Peyer's patch (tissue), 4 donors: Measurements from ENCODE around the gene TMEFF1. TPM values are rescaled to one million over a fixed set of nuclear protein-coding genes. Genes with fewer than 3 reads are reported as not detected.
A peak's percentile ranks its signal among the peaks of the same experiment; 100 is the strongest.
"Not testable (repeated sequence)": the region's sequence is repeated elsewhere in the genome, so short reads cannot be mapped to it uniquely, and the experiment has no call there.

Source experiments
- DNase-seq, 3 donors: peaks; one replicate each; pipeline ENCODE4 v3.0.0-alpha.2; 2017 to 2019
- H3K27ac ChIP-seq, 4 donors: fragments of 200-600 bp; sonication (generic); one replicate each; pipeline ENCODE4 v1.5.1; 2016 to 2019
- H3K27me3 ChIP-seq, 2 donors: fragments of 200-600 bp; sonication (generic); one replicate each; pipeline ENCODE4 v1.5.1; 2019
- H3K36me3 ChIP-seq, 3 donors: fragments of 200-600 bp; sonication (generic); one replicate each; pipeline ENCODE4 v1.5.1; 2016 to 2019
- H3K4me1 ChIP-seq, 4 donors: fragments of 200-600 bp; sonication (generic); one replicate each; pipeline ENCODE4 v1.5.1; 2016 to 2019
- H3K4me3 ChIP-seq, 4 donors: fragments of 200-600 bp; sonication (generic); 1 replicate in 3 of 4; 2 replicates in 1 of 4; pipeline ENCODE4 v1.5.1; 2016 to 2019; ENCODE audit warnings: mild to moderate bottlenecking in 1 of 4
- H3K9me3 ChIP-seq, 4 donors: fragments of 200-600 bp; sonication (generic); one replicate each; pipeline ENCODE4 v1.5.1; 2016 to 2019; ENCODE audit warnings: mild to moderate bottlenecking in 1 of 4
- POLR2A ChIP-seq, 2 donors: fragments of 450-650 bp; IDR thresholded peaks; one replicate each; pipeline ENCODE4 v1.5.1; 2017; ENCODE audit warnings: antibody characterized with exemption in 2 of 2, mild to moderate bottlenecking in 2 of 2, moderate library complexity in 2 of 2
- total RNA-seq, 4 donors: library from RNA; depleted of rRNA; stranded (reverse); fragments of >200 nt; gene quantifications; one replicate each; pipeline ENCODE4 v1.1.0, GENCODE V29; 2016
- TF ChIP-seq, protein P1 (sequence below), 6 experiments: fragments of 450-650 bp in 4 of 6; fragments of 200-600 bp in 2 of 6; sonication (generic) in 1 of 6; IDR thresholded peaks; one replicate each; pipeline ENCODE4 v1.5.1; 2017 to 2019; ENCODE audit warnings: antibody characterized with exemption in 6 of 6, mild to moderate bottlenecking in 3 of 6, moderate library complexity in 1 of 6

TMEFF1 gene
- total RNA-seq, 4 donors from 2014 or later = 0.40 TPM; not detected in 3

DNA sequence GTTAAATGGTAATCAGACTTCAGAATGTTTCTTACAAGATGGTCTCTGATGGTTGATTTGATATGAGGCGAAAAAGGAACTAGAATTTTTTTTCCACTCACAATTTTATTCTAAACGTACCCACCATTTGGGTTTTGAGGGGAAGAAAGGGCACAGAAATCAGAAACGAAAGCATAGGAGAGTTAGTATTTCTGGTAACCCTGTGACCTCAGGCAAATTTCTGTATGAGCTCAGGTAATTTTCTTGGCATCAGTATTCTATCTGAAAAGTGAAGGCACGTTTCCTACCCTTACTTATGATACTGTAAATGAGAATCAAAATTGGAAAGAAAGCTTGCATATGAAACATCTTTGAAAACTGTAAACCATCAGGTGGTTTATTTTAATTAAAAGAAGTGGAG lies 26.5 kb downstream of the TMEFF1 start:
- Histone ChIP-seq H3K27ac (no peak overlapping the region), H3K9me3 (no peaks in the 10 kb centered on the region), H3K4me3 (no peak overlapping the region), H3K27me3 (no peaks in the 10 kb centered on the region), H3K4me1 (no peaks in the 10 kb centered on the region), H3K36me3 (no peaks in the 10 kb centered on the region)
- DNase-seq = no peak
- TF ChIP-seq POLR2A (IDR thresholded peaks at IDR 0.05) = no peak
- TF ChIP-seq, protein P1, sequence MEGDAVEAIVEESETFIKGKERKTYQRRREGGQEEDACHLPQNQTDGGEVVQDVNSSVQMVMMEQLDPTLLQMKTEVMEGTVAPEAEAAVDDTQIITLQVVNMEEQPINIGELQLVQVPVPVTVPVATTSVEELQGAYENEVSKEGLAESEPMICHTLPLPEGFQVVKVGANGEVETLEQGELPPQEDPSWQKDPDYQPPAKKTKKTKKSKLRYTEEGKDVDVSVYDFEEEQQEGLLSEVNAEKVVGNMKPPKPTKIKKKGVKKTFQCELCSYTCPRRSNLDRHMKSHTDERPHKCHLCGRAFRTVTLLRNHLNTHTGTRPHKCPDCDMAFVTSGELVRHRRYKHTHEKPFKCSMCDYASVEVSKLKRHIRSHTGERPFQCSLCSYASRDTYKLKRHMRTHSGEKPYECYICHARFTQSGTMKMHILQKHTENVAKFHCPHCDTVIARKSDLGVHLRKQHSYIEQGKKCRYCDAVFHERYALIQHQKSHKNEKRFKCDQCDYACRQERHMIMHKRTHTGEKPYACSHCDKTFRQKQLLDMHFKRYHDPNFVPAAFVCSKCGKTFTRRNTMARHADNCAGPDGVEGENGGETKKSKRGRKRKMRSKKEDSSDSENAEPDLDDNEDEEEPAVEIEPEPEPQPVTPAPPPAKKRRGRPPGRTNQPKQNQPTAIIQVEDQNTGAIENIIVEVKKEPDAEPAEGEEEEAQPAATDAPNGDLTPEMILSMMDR (IDR thresholded peaks at IDR 0.05) = no peak

DNA sequence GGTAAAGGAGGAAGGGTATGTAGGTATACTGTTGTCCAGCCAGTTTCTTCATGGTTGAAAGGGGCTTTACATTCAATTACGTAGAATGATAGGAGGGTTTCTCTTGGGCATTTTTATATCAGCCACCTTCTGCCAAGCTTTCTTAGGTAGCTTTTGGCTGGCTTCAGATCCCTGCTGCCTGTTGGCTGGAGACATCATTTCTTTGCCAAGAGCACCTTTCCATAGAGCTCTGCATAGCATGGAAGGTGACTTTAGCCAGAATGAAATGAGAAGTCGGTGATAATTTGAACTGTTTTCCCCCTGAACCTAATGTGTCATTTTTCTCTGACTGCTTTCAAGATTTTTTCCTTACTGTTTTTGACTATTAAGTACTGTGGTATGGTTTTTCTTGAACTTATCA lies 26.9 kb downstream of the TMEFF1 start:
- DNase-seq = no peak
- TF ChIP-seq, protein P1 (IDR thresholded peaks at IDR 0.05) = no peak
- TF ChIP-seq POLR2A (IDR thresholded peaks at IDR 0.05) = no peak
- H3K27me3 ChIP-seq = no peaks in the 10 kb centered on the region

DNA sequence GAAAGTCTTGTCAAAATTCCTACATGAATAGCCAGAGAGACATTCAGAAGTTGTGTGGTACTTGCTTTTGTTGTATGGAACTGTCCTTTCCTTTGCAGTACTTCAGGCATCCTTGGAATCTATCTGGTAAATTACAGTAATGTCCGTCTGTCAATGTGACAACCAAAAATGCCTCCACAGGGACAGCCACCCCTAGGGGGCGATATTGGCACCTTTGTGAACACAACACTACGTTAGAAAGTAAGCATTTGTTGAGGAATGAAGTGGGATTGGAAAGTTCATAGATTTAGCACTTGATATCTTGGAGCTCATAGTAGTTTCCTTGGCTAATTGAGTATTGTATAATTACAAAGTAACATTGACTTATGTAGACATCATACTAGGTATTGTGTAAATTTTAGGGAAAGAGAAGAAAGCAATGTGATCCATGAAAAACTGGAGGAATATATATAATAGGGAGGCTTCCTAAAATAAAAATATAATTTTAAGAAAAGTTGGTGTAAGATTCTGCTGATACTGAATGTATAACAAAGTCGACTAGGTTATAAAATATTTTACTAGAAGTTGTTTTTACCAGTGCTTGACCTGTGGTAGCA lies 32.7 kb downstream of the TMEFF1 start:
- DNase-seq = peak; percentile 51 to 76 (median 57)
- Histone ChIP-seq H3K27ac (no peak overlapping the region), H3K9me3 (no peaks in the 10 kb centered on the region), H3K36me3 (no peaks in the 10 kb centered on the region), H3K27me3 (no peaks in the 10 kb centered on the region), H3K4me3 (no peak overlapping the region), H3K4me1 (no peaks in the 10 kb centered on the region)
- no peak for TF ChIP-seq POLR2A (IDR thresholded peaks at IDR 0.05)
- TF ChIP-seq, protein P1 (IDR thresholded peaks at IDR 0.05) = peak in 4 of 6 experiments; percentile 28 to 60 (median 40)

More for the DNA sequence above, 26.9 kb downstream of the TMEFF1 start:
- Histone ChIP-seq H3K4me1 (no peaks in the 10 kb centered on the region), H3K9me3 (no peaks in the 10 kb centered on the region), H3K27ac (no peak overlapping the region), H3K4me3 (no peak overlapping the region), H3K36me3 (no peaks in the 10 kb centered on the region)

DNA sequence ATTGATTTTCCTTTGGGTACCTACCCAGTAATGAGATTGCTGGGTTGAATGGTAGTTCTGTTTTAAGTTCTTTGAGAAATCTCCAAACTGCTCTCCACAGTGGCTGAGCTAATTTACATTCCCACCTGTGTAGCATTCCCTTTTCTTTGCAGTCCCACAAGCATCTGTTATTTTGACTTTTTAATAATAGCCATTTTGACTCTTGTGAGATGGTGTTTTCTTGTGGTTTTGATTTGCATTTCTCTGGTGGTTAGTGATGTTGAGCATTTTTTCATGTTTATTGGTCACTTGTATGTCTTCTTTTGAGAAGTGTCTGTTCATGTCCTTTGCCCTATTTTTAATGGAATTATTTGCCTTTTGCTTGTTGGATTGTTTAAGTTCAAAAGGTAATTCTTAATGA lies 34.4 kb downstream of the TMEFF1 start:
- not testable (repeated sequence) for H3K4me3 ChIP-seq, H3K27ac ChIP-seq, H3K9me3 ChIP-seq, H3K4me1 ChIP-seq, H3K27me3 ChIP-seq, DNase-seq, H3K36me3 ChIP-seq

DNA sequence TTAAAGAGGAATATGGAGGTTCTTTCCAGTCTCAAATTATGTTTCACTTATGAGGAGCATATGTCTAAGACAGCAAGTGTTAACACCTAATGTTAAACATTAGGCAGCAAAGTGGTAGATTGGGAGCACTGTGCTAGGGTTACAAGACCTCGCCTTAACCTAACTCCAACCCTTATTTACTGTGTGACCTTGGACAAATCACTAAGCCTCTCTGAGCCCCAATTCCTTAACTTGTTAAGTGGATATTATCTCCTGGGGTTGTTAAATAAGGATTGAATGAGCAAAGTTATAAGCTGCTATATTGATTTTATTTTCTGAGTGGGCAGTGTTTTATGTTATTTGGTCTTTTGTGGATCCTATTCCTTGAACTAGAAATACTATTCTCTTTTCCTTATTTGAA lies 38.3 kb downstream of the TMEFF1 start:
- DNase-seq = no peak
- no peak overlapping the region for H3K4me3 ChIP-seq
- H3K27ac ChIP-seq = no peak overlapping the region
- no peaks in the 10 kb centered on the region for H3K9me3 ChIP-seq
- no peak for TF ChIP-seq POLR2A (IDR thresholded peaks at IDR 0.05)
- TF ChIP-seq, protein P1 (IDR thresholded peaks at IDR 0.05) = no peak
- no peaks in the 10 kb centered on the region for H3K36me3 ChIP-seq
- no peaks in the 10 kb centered on the region for H3K27me3 ChIP-seq
- H3K4me1 ChIP-seq = no peaks in the 10 kb centered on the region

DNA sequence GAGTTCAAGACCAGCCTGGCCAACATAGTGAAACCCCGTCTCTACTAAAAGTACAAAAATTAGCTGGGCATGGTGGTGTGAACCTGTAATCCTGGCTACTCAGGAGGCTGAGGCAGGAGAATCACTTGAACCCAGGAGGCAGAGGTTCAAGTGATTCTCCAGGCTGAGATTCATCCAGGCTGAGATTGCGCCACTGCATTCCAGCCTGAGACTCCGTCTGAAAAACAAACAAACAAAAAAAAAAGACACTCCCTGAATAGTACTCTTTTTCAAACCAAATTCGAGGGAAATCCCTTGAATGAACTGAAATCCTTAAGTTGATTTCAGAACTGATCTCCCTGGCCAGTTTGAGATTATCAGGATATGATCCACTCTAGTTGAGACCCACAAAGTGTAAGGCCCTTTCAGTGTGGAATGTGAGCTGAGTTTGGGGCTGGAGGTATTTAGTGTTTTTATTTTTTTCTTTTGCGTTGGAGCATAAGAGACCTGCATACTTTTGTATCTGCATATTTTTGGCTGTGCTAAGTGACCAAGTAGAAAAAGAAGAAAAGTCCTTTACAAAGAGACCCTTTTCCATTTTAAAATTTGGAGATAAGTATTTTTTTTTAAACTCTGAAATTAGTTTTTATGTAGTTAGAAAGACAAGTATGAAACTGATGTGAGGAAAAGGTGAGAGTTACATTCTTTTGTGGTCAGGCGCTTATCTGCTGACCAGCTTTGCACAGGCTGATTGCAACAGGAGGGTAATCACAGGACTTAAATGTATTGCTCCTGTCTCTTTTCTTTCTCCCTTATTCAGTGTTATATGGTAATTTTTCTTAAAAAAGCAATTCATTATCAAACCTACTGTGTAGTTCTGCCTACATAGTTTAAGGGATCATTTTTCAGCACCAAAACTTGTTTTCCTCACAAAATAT lies 42.9 kb downstream of the TMEFF1 start:
- H3K36me3 ChIP-seq = no peaks in the 10 kb centered on the region
- no peaks in the 10 kb centered on the region for H3K27me3 ChIP-seq
- H3K27ac ChIP-seq = no peak overlapping the region
- no peak overlapping the region for H3K4me3 ChIP-seq
- no peak for TF ChIP-seq POLR2A (IDR thresholded peaks at IDR 0.05)
- TF ChIP-seq, protein P1 (IDR thresholded peaks at IDR 0.05) = no peak
- no peaks in the 10 kb centered on the region for H3K9me3 ChIP-seq
- no peak for DNase-seq
- no peaks in the 10 kb centered on the region for H3K4me1 ChIP-seq
